SW 1271 (cell line): ENCODE measurements around the gene AP2M1.

ENCODE experiments used
- DNase-seq, 2 experiments: peaks; one replicate each; lab custom pipeline; 2025; lab: John Stamatoyannopoulos, UW

The AP2M1 gene

DNA sequence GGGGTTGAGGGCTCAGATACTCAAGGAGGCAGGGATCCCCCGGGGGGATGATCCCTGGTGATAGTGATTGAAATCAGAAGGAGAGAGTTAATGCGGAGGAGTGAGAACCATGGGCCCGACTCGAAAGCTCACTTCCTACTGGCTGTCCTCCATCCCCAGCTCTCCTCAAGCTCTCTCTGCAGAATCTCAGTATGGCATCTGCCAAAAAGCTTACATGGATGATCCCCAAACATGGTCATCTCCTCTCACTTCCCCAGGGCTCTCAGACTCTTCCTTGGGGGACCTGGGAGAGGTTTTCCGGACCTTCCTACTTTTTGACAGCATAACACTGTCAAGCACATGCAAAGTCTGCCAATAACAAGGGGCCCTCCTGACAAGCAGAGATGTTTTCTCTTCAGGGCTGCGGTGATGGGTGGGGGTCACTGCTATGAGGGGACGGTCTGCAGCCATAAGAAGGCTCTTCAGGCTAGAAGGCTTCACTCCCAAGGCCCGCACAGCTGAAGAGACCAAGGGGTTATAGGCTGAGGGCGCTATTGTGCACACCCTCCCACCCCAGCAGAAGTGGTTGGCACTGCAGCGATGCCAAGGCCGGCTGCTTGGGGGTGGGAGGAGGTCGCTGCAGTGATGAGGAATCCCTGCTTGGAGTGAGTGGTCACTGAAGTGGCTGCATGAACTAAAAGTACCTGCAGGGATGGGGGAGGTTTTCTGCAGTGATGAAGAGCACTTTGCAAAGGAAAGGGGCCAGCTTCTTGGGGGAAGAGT, 53.9 kb downstream of the AP2M1 start:
- no peak for DNase-seq

GRCh38 chr3:184229394-184230080, 54.9 kb downstream of the AP2M1 start, which contains the start of gene VWA5B2:
Gene VWA5B2 (plus strand): TSS chr3:184229585. CDS start chr3:184230529, 944 bp downstream.
- DNase-seq, result peak in 1 of 2 experiments; percentile 67

DNA sequence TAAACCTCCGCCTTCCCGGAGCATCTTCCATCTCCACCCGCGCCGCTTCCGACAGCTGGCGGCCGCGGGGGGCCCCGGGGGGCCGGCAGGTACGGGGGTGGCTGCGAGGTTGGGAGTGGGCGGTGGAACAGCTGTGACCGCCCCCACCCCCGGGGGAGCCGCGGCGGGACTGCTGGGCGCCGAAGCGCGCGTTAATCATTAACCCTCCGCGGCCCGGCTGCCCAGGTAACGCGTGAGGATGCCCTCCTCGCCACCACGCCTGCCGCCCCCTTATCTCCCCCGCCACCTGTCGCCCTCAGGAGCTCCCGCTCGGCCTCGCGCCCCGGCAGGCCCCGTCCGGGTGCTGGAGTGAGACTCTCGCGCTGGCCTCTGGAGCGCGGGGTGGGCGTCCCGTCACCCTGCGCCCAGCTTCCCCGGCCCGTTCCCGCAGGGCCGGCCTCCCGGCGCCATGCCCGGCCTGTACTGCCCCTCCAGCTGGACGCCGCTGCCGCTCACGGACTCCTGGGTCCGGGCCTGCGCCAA, 55.5 kb downstream of the AP2M1 start:
- no peak for DNase-seq

GRCh38 chr3:184230603-184231528, 56.2 kb downstream of the AP2M1 start:
- no peak for DNase-seq

DNA sequence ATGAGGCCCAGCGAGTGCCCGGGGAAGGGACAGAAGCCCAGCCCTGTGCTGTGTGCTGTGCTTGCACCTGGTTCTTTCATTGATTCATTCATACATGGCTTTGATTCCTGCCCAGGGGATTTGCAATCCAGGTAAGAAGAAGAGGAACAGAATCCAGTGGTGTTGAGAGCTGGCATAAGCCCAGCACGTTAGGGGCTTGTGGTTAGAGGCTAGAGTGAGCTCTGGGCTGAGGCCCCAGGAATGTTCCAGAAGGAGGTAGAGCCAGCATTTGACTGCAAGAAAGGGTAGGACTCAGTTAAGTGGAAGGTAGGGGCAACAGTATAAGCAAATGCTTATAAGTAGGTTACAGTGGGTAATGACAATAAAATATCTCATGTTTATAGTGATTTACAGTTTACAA, 57.0 kb downstream of the AP2M1 start:
- DNase-seq, result no peak

- no peak for DNase-seq
Observed at GRCh38 chr3:184233127-184233843, 58.6 kb downstream of the AP2M1 start.
